CD4-positive, alpha-beta memory T cell (primary cell): ENCODE measurements around the gene LRRC49. TPM values are rescaled to one million over a fixed set of nuclear protein-coding genes. Genes with fewer than 3 reads are reported as not detected.
"Not testable (repeated sequence)": the region's sequence is repeated elsewhere in the genome, so short reads cannot be mapped to it uniquely, and the experiment has no call there.

ENCODE experiments used
- CTCF ChIA-PET: fragments of 350-600 bp; sonication (Branson Sonifier 250); formaldehyde crosslinking; loops from one replicate; lab custom pipeline; 2021; ENCODE audit warnings: inconsistent platforms; ENCODE audit not compliant: partially characterized antibody; lab: Charles Lee
- POLR2A ChIA-PET: fragments of 350-600 bp; sonication (Branson Sonifier 250); formaldehyde crosslinking; loops from one replicate; lab custom pipeline; 2021; ENCODE audit not compliant: partially characterized antibody; lab: Charles Lee
- DNase-seq, 5 donors: peaks; one replicate each; pipeline versions ENCODE4 v3.0.0 to v3.0.0-alpha.2; 2020 to 2022; ENCODE audit warnings: mixed read lengths in 1 of 5
- H3K27ac ChIP-seq: one replicate; pipeline ENCODE4 v1.7.0; 2013; ENCODE audit warnings: low read depth, low read length
- H3K27me3 ChIP-seq: 2 replicates; pipeline ENCODE4 v1.7.0; 2013; ENCODE audit warnings: mild to moderate bottlenecking, low read length, moderate library complexity; ENCODE audit not compliant: insufficient read depth
- H3K36me3 ChIP-seq: 2 replicates; pipeline ENCODE4 v1.7.0; 2013; ENCODE audit warnings: mild to moderate bottlenecking, low read length, moderate library complexity; ENCODE audit not compliant: insufficient read depth
- H3K4me1 ChIP-seq: 2 replicates; pipeline ENCODE4 v1.7.0; 2013; ENCODE audit warnings: mild to moderate bottlenecking, low read length, moderate library complexity; ENCODE audit not compliant: insufficient read depth
- H3K4me3 ChIP-seq, 2 donors: one replicate each; pipeline ENCODE4 v1.7.0; 2013; ENCODE audit warnings: low read length in 2 of 2, mild to moderate bottlenecking in 1 of 2
- H3K9me3 ChIP-seq, 2 donors: one replicate each; pipeline ENCODE4 v1.7.0; 2013; ENCODE audit warnings: low read length in 2 of 2, control low read depth in 1 of 2; ENCODE audit not compliant: control insufficient read depth in 1 of 2
- H3K27ac Mint-ChIP-seq, 7 donors: one replicate each; pipeline ENCODE4 v1.8.0; 2020 to 2021; ENCODE audit warnings: mixed read lengths in 7 of 7, mild to moderate bottlenecking in 6 of 7, inconsistent platforms in 3 of 7, moderate library complexity in 3 of 7
- H3K27me3 Mint-ChIP-seq, 2 donors: one replicate each; pipeline ENCODE4 v1.8.0; 2020 to 2021; ENCODE audit warnings: mixed read lengths in 2 of 2
- H3K36me3 Mint-ChIP-seq, 2 donors: one replicate each; pipeline ENCODE4 v1.8.0; 2020 to 2021; ENCODE audit warnings: mixed read lengths in 2 of 2, inconsistent platforms in 1 of 2, mild to moderate bottlenecking in 1 of 2
- H3K4me1 Mint-ChIP-seq, 4 donors: one replicate each; pipeline ENCODE4 v1.8.0; 2020 to 2021; ENCODE audit warnings: mixed read lengths in 4 of 4, mild to moderate bottlenecking in 1 of 4
- H3K4me3 Mint-ChIP-seq, 8 donors: one replicate each; pipeline ENCODE4 v1.8.0; 2020 to 2021; ENCODE audit warnings: mixed read lengths in 8 of 8, mild to moderate bottlenecking in 7 of 8, moderate library complexity in 6 of 8, inconsistent platforms in 3 of 8
- H3K9me3 Mint-ChIP-seq, 8 donors: one replicate each; pipeline ENCODE4 v1.8.0; 2020 to 2021; ENCODE audit warnings: mixed read lengths in 8 of 8, mild to moderate bottlenecking in 5 of 8, inconsistent platforms in 3 of 8, moderate library complexity in 1 of 8
- intact Hi-C: fragments of 100-400 bp; cut with micrococcal nuclease; formaldehyde crosslinking; loops from one replicate; pipeline ENCODE4 v1.15.1; 2023
- polyA plus RNA-seq, 2 donors: library from polyadenylated mRNA; unstranded; fragments of 300-500 nt; fragmentation: Illumina TruSeq; gene quantifications; one replicate each; pipeline ENCODE4 v1.2.3, GENCODE V29; 2021
- total RNA-seq, 2 experiments: library from RNA; stranded (reverse); gene quantifications; one replicate each; pipeline ENCODE4 v1.2.3, GENCODE V29; 2021

Gene LRRC49
- total and polyA plus RNA-seq, 4 experiments from 2014 or later = 0.20 to 0.75 (median 0.50) TPM; not detected in 1

- no peaks in the 10 kb centered on the region for H3K36me3 Mint-ChIP-seq
- Histone ChIP-seq H3K36me3 (no peaks in the 10 kb centered on the region), H3K4me1 (no peaks in the 10 kb centered on the region), H3K27ac (no peak overlapping the region), H3K4me3 (no peak overlapping the region), H3K27me3 (no peaks in the 10 kb centered on the region), H3K9me3 (peaks cover 0 to 6% of the 10 kb centered on the region in 2 donors)
- peaks cover 0 to 32% (median 18%) of the 10 kb centered on the region in 8 donors for H3K9me3 Mint-ChIP-seq
- H3K27ac Mint-ChIP-seq = no peak overlapping the region
- H3K4me1 Mint-ChIP-seq = no peaks in the 10 kb centered on the region
- DNase-seq = no peak
- no peak overlapping the region for H3K4me3 Mint-ChIP-seq
- intact Hi-C loops = no loop called here
- ChIA-PET CTCF (no interaction called here), POLR2A (no interaction called here)
- peaks cover 1 to 6% of the 10 kb centered on the region in 2 donors for H3K27me3 Mint-ChIP-seq
Measured at GRCh38 chr15:70998319-70998718, 105.7 kb downstream of the LRRC49 start.

GRCh38 chr15:71002316-71002715 is 109.7 kb downstream of the LRRC49 start:
- Mint-ChIP-seq H3K36me3 (no peaks in the 10 kb centered on the region), H3K27ac (no peak overlapping the region), H3K4me1 (no peaks in the 10 kb centered on the region), H3K27me3 (peaks cover 8 to 13% of the 10 kb centered on the region in 2 donors), H3K9me3 (peaks cover 0 to 34% (median 18%) of the 10 kb centered on the region in 8 donors), H3K4me3 (no peak overlapping the region)
- Histone ChIP-seq H3K27me3 (no peaks in the 10 kb centered on the region), H3K4me1 (no peaks in the 10 kb centered on the region), H3K36me3 (no peaks in the 10 kb centered on the region), H3K4me3 (no peak overlapping the region), H3K9me3 (peaks cover 0 to 6% of the 10 kb centered on the region in 2 donors), H3K27ac (no peak overlapping the region)
- ChIA-PET CTCF (no interaction called here), POLR2A (no interaction called here)
- no peak for DNase-seq
- intact Hi-C loops = no loop called here

GRCh38 chr15:71003319-71003718 is 110.7 kb downstream of the LRRC49 start:
- Histone ChIP-seq H3K36me3 (no peaks in the 10 kb centered on the region), H3K4me1 (no peaks in the 10 kb centered on the region), H3K9me3 (peaks cover 0 to 6% of the 10 kb centered on the region in 2 donors), H3K27ac (no peak overlapping the region), H3K27me3 (no peaks in the 10 kb centered on the region), H3K4me3 (no peak overlapping the region)
- no peak overlapping the region for H3K27ac Mint-ChIP-seq
- H3K36me3 Mint-ChIP-seq = no peaks in the 10 kb centered on the region
- POLR2A ChIA-PET = no interaction called here
- H3K9me3 Mint-ChIP-seq = peaks cover 0 to 30% (median 16%) of the 10 kb centered on the region in 8 donors
- no peak overlapping the region for H3K4me3 Mint-ChIP-seq
- no peak for DNase-seq
- CTCF ChIA-PET = no interaction called here
- intact Hi-C loops = no loop called here
- H3K27me3 Mint-ChIP-seq = peaks cover 7 to 10% of the 10 kb centered on the region in 2 donors
- no peaks in the 10 kb centered on the region for H3K4me1 Mint-ChIP-seq

- Mint-ChIP-seq H3K27me3 (peaks cover 10 to 11% of the 10 kb centered on the region in 2 donors), H3K9me3 (peaks cover 0 to 19% (median 6%) of the 10 kb centered on the region in 8 donors)
- H3K4me1 Mint-ChIP-seq, H3K27ac Mint-ChIP-seq, CTCF ChIA-PET, H3K9me3 ChIP-seq, DNase-seq, H3K4me3 Mint-ChIP-seq, H3K36me3 Mint-ChIP-seq, H3K4me1 ChIP-seq, H3K27me3 ChIP-seq, H3K27ac ChIP-seq, POLR2A ChIA-PET, H3K36me3 ChIP-seq, intact Hi-C loops, H3K4me3 ChIP-seq: not testable (repeated sequence)
Measured at GRCh38 chr15:71004506-71004905, 111.9 kb downstream of the LRRC49 start.

GRCh38 chr15:71005895-71006294 is 113.3 kb downstream of the LRRC49 start:
- no peaks in the 10 kb centered on the region for H3K4me1 Mint-ChIP-seq
- DNase-seq = no peak
- H3K36me3 Mint-ChIP-seq = no peaks in the 10 kb centered on the region
- H3K9me3 Mint-ChIP-seq = peaks cover 0 to 7% (median under 1%) of the 10 kb centered on the region in 8 donors
- Histone ChIP-seq H3K36me3 (no peaks in the 10 kb centered on the region), H3K9me3 (no peaks in the 10 kb centered on the region), H3K4me3 (no peak overlapping the region), H3K4me1 (no peaks in the 10 kb centered on the region), H3K27ac (no peak overlapping the region), H3K27me3 (no peaks in the 10 kb centered on the region)
- H3K4me3 Mint-ChIP-seq = no peak overlapping the region
- ChIA-PET POLR2A (no interaction called here), CTCF (interaction anchor here (1.5 kb wide), 1 partner anchor 9 kb away, joined by 3 read pairs; no protein-coding TSS in a partner anchor)
- intact Hi-C loops = no loop called here
- no peak overlapping the region for H3K27ac Mint-ChIP-seq
- peaks cover 11 to 12% of the 10 kb centered on the region in 2 donors for H3K27me3 Mint-ChIP-seq

GRCh38 chr15:71008250-71008870 is 115.7 kb downstream of the LRRC49 start:
- Histone ChIP-seq H3K4me1 (no peaks in the 10 kb centered on the region), H3K27ac (no peak overlapping the region), H3K36me3 (no peaks in the 10 kb centered on the region), H3K9me3 (no peaks in the 10 kb centered on the region), H3K27me3 (no peaks in the 10 kb centered on the region), H3K4me3 (no peak overlapping the region)
- no peak overlapping the region for H3K4me3 Mint-ChIP-seq
- ChIA-PET POLR2A (no interaction called here), CTCF (no interaction called here)
- intact Hi-C loops = no loop called here
- no peaks in the 10 kb centered on the region for H3K4me1 Mint-ChIP-seq
- H3K27ac Mint-ChIP-seq = no peak overlapping the region
- H3K36me3 Mint-ChIP-seq = no peaks in the 10 kb centered on the region
- peaks cover 0 to 3% (median 0%) of the 10 kb centered on the region in 8 donors for H3K9me3 Mint-ChIP-seq
- peaks cover 16 to 17% of the 10 kb centered on the region in 2 donors for H3K27me3 Mint-ChIP-seq
- no peak for DNase-seq

GRCh38 chr15:71010472-71010871 is 117.8 kb downstream of the LRRC49 start:
- Histone ChIP-seq H3K36me3 (no peaks in the 10 kb centered on the region), H3K27ac (no peak overlapping the region), H3K9me3 (no peaks in the 10 kb centered on the region), H3K4me1 (no peaks in the 10 kb centered on the region), H3K27me3 (no peaks in the 10 kb centered on the region), H3K4me3 (no peak overlapping the region)
- Mint-ChIP-seq H3K36me3 (no peaks in the 10 kb centered on the region), H3K9me3 (no peaks in the 10 kb centered on the region), H3K4me3 (no peak overlapping the region), H3K27me3 (peaks cover 11 to 14% of the 10 kb centered on the region in 2 donors), H3K27ac (no peak overlapping the region), H3K4me1 (no peaks in the 10 kb centered on the region)
- intact Hi-C loops = no loop called here
- CTCF ChIA-PET = no interaction called here
- DNase-seq = no peak
- POLR2A ChIA-PET = no interaction called here
